ENCODE data around the gene CST1.
"Not testable (repeated sequence)": the region's sequence is repeated elsewhere in the genome, so short reads cannot be mapped to it uniquely, and the experiment has no call there.

CST1 gene

DNA sequence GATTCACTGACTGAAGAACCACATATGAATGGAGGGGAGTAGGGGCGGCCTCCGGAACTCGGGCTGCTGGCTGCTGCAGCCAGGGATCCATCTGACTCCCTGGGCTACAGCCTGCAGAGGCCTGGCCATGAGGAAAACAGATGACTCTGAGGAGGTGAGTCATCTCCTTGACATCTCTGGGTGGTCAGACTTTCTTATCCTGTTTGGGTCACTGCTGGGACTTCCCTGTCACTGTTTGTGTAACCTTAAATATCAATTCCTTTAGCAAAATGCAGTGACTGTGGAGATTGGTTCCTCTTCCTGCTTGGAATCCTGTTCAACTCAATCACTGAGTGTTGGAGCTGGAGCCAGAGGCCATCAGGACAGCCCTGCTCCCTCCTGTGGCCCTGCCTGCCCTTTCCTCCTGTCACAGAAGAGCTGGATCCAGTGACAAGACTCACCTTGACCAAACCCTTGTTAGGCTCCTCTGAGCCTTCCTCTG lies 4.4 kb upstream of the CST1 start:
- in situ Hi-C loops (cut with HindIII; ENCODE audit: low sequenced_read_pairs): not testable (repeated sequence)

DNA sequence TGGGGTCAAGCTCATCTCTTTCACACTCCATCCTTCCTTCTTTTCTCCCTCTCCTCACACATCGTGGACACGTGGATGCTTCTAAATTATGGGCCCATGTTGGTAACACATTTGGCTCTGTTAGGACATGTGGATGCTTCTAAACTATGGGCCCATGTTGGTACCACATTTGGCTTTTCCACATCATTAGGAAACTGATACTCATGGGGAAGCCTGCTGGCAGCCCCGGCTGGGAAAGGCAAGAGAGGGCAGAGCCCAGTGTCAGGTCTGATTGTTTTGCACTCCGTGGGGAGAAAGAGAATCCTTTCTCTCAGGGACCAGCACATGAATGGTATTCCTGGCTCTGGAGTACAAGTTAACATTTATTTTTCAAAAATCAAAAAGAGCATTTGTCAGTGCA lies 4.0 kb upstream of the CST1 start:
- in situ Hi-C loops (cut with HindIII; ENCODE audit: low sequenced_read_pairs): no loop called here

DNA sequence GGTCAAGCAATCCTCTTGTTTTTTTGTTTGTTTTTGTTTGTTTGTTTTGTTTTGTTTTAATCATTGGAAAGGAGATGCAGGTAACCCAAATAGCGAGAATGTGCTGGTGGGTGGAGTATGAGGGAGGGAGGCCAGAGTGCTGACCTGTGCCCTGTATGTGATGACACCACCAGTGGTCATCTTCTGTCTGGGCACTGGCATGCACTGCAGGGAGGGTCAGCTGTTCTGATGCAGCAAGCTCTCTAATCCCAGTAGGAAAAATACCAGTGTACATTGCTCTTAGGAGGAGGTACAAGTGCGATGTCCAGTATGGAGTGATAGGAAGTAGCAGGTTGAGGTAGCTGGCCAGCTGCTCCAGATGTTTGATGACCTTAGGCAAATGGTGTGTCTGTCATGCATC lies 2.9 kb upstream of the CST1 start:
- in situ Hi-C loops (cut with HindIII; ENCODE audit: low sequenced_read_pairs): no loop called here

DNA sequence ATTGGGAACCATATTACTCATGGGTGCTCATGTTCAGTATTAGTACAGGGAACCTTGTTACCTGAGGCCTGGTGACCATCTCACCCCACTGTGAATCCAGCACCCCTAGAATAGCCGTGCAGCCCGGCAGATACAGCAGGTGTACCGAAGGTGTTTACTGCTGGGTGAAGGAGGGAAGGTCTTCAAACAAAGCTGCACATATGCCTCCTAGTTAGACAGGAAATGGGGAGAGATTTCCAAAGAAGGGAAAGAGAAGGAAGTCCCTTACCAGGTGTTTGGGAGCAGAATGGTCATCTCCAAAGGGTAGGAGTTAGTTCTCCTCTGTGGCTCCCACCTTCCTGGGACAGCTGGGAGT lies 2.4 kb upstream of the CST1 start:
- in situ Hi-C loops (cut with HindIII; ENCODE audit: low sequenced_read_pairs): no loop called here

DNA sequence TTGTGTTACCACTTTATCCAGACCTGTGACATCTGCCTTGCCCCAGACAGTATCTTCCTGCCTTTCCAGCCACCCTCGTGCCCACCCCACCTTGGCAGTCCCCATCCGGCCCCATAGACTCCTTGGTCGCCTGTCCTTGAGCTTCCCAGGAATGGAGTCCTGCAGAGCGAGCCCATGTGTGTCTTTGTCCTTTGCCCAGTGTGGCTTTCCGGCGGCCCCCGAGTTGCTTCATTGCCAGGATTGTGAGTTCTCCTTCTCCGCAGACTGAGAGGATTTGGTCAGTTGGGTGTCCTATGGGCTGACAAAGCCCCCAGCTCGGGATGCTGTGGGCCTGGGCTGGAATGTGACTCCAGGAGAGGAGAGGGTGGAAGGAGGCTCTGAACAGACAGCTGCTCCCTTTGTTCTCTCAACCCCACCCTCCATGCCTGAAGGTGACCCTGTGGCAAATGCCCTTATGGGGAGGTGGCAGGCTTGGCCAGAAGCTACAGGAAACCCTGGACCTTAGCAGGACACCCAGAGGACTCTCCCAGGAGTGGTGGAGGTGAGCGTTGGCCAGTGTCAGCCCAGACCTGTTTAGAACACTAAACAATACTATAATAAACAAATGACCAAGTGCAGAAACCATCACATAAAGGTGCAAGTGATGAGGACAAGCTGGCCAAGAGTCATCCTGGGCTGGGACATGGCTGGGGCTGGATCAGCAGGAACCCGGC lies 1.9 kb upstream of the CST1 start:
- in situ Hi-C loops (cut with HindIII; ENCODE audit: low sequenced_read_pairs): no loop called here

DNA sequence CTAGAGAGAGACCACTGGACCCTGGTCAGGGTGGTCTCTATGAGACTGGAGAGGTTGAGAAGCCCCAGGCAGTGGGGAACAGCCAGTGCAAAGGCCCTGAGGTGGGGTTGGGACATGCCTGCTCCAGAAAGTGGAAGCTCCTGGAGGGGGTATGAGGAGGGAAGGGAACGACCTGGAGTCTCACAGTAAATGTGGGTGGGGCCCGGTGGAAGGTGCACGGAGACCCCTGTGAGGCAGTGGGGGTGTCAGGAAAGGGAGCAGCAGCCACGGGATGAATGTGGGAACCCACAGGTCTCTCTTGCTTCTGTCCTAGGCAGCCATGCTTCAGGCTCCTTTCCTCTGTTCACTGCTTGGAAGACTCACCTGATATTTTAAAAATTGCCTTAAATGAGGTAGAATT lies 1.3 kb upstream of the CST1 start:
- in situ Hi-C loops (cut with HindIII; ENCODE audit: low sequenced_read_pairs): no loop called here

DNA sequence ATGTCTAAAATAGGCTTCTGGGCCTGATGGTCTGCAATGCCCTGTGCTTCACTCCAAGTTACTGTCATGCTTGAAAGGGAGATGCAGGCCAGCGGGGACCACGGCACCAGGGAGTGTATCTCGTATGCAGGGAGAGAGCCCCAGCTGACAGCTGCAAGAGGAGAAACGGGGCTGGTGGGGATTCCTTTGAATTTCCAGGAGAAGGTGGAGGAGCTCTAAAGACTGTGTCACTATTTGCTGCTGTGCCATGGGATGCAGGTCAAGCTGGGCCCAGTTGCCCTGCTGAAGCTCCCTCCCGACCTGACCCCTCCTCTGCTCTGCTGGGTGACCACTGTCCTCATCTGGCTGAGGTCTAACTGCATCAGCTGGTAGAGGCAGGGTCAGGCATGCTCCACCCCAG lies 989 bp downstream of the CST1 start:
- in situ Hi-C loops (cut with HindIII; ENCODE audit: low sequenced_read_pairs): no loop called here

DNA sequence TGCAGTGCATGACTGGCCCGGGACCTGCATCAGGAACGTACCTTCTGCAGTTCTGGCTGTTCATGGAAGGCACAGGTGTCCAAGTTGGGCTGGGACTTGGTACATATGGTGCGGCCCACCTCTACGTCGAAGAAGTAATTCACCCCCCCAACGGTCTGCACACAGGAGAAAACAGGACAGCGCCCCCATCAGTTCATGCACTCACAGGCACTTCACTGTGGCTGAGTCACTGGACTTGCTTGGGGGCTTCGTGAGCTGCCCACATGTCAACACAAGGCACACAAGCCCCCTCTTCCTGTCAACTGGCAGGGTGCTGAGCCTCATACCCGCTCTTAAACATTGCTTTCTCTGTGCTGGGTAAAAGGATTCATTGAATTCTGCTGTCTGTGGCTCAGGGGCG lies 1.8 kb downstream of the CST1 start:
- in situ Hi-C loops (cut with HindIII; ENCODE audit: low sequenced_read_pairs): not testable (repeated sequence)

DNA sequence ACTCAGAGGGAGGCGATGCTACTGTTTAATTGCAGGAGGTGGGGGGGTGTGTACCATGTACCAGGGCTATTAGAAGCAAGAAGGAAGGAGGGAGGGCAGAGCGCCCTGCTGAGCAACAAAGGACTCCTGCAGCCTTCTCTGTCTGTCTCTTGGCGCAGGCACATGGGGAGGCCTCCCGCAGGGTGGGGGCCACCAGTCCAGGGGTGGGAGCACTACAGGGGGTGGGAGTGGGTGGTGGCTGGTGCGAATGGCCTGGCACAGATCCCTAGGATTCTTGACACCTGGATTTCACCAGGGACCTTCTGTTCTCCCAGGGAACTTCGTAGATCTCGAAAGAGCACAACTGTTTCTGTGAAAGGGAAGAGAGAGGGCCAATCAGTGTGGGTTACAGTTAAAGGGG lies 3.2 kb downstream of the CST1 start:
- in situ Hi-C loops (cut with HindIII; ENCODE audit: low sequenced_read_pairs): not testable (repeated sequence)

DNA sequence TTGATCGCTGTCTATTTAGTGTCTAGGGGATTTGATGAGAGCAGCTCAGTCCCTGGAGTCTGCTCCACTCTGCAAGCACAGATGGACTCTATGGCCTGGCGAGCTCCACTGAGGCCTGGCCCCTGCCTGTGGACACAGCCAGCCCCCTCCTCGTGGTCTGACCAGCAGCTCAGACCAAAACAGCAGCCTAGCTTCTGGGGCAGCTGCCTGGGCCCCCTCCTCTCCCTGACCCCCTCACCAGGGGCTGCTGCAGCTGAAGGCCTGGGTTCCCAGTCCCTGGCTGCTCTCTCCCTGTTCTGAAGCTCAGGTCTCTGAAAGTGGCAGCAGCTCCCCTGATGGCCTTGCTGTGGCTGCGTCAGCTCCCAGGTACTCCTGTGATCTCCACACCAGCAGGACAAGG lies 3.6 kb downstream of the CST1 start:
- in situ Hi-C loops (cut with HindIII; ENCODE audit: low sequenced_read_pairs): not testable (repeated sequence)

DNA sequence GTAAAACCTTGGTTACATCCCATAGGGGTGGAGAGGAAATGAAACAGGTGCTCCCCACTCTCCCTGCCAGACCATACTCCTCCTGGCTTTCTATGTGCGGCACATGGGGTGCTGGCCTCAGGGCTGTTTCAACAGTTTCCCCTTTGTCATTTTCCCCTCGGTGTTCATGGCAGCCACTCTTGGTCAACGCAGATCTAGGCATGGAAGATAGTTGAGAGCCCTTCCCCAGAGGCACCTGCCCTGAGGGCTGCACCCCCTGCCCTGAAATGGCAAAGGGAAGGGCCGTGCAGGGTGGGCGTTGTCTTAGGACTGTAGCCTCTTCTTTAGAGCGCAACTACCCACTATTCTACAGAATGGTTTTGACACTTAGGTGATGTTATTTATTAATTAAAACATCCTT lies 4.4 kb downstream of the CST1 start:
- in situ Hi-C loops (cut with HindIII; ENCODE audit: low sequenced_read_pairs): no loop called here

DNA sequence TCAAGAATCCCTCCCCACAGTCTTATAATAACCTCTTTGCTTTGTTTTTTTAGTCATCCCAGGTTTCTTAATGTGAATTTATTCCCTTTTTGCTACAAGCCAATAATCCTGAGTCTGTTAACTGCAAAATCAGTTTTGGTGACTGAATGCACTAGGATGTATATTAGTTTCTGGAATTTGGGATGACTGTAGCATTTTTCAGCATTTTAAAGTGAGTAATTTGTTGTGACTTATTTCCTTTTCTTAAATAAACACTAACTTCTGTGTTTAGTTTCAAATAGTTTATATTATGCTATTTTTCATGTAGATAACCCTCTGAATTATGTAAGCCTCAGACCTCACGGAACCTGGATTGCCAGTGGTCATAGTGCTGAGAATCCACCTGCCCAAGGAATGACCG lies 5.5 kb downstream of the CST1 start:
- in situ Hi-C loops (cut with HindIII; ENCODE audit: low sequenced_read_pairs): no loop called here

DNA sequence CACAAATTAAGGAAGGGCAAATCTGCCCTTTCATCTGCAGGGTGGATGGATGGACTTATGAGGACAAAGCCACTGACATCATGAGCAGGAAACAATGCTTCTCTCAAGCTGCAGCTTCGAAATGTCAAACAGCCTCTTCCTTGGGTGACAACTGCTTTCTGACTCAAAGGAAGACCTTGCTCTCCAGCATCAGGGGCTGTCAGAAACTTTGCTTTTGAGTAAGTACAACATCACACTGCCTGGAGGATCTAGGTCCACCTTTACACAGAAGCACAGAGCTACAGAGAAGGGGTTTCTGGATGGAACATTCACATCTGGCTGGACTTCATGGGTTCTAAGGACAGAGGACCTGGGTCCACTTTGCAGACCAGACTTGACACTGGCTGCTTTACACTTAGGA lies 5.9 kb downstream of the CST1 start:
- in situ Hi-C loops (cut with HindIII; ENCODE audit: low sequenced_read_pairs): no loop called here

DNA sequence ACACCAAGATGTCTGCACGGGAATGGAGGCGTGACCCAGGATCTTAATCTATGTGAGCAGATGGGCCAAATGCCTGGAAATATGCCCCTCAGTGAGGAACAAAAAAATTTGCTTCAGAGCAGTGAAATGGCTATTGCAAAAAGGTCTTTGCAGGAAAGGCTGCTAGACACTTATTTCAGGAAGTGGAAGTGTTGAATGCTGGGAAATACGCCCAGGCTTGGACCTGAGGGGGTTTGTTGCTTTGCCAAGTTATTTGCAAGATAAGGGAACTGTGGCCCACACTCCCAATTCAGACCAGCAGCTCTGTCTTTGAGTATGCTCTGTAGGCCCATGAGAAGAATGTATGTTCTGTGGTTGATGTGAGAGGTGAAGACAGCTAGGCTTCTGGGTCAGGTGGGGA lies 15.3 kb downstream of the CST1 start:
- in situ Hi-C loops (cut with HindIII; ENCODE audit: low sequenced_read_pairs): not testable (repeated sequence)

DNA sequence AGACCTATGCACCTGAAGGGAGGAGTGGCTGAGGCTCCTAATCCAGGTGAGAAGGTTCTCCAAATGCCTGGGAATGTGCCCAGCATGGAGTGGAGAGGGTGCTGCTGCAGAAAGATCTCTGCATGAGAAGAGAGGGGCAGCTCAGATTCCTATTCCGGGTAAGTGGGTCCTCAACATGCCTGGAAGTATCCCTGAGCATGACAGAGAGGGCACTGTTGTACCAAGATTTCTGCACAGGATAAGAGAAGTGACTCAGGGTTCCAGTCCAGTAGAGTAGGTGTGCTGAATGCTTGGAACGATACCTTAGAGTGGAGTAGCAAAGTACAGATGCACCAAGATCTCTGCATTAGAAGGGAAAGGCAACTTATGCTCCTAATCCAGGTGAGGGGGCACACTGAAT lies 15.8 kb downstream of the CST1 start:
- in situ Hi-C loops (cut with HindIII; ENCODE audit: low sequenced_read_pairs): not testable (repeated sequence)

DNA sequence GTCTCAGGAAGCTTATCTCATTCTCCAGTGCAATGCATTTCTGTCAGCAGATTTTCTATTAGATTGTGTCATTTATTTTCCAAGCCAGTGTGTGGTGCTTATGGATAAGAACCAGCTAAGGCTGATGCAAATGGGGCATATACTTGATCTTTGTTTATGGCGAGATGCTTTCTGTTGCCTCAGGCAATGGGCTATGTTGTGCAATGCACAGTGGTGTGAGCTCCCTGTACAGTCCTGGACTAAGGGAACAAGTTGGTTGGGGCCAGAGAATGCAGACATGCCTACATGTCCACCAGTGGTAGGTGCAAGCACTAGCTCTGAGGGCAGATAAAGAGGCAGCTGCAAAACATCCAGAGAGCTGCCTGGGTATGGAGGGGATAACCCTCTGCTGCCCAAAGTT lies 16.3 kb downstream of the CST1 start:
- in situ Hi-C loops (cut with HindIII; ENCODE audit: low sequenced_read_pairs): not testable (repeated sequence)

DNA sequence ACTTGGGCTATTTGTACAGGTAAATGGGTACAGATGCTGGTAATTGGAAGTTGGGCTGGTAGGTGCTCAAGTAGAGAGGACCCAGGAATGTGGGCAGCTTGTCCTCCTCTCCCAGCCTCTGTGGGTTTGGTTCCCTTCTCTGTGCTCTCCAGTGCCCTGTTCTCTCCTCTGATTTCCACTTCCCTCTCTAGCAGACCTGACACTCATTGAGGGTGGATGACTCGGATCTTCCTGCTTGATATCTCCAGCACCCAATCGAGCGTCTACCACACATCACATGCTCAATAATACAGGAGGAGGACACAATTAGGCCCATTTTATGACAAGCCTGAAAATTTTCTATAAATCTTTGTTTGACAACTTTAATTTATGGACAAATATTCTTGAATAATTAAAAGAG lies 23.7 kb downstream of the CST1 start:
- in situ Hi-C loops (cut with HindIII; ENCODE audit: low sequenced_read_pairs): no loop called here

DNA sequence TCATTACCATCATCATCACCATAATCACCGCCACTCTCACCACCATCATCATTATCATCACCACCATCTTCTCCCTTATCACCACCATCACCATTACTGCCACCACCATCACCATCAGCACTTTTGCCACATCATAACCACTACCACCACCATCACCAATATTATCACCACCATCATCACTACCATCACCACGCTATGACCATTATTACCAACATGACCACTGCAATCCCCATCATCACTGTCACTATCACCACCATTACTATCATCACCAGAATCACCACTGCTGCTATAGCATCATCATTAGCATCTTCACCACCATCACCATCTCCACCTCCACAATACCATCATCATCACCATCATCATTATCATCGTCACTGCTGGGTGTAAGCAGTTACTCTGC lies 25.6 kb downstream of the CST1 start:
- in situ Hi-C loops (cut with HindIII; ENCODE audit: low sequenced_read_pairs): no loop called here

DNA sequence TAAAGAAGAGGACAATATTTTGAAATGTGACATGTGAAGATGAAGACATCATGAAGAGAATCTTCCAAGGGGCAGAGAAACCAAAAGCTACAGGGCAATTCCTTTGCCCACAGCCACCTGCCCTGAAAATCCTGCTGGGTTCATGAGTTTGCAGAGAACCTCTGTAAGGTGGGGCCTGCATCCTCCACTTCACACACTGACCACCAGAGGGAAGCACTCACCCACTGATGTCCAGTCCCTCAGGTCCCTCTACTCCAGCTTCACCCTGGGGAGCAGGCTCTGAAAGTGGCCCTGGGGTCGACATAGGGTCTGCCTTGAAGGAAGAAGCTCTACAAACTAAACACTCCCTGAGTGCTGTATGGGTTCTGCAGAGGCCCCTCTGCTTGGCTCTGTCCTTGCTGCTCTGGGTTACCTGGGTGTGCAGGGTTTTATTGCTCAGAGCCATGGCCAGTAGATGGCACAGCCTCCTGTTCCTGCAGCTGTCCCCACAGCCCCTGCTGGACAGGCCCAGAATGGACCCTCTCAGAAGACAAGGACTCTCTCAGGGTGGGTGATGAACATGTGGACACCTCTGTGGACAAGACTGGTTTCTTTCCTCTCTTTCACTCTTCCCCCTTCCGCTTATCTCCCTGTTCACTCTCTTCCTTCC lies 27.0 kb downstream of the CST1 start:
- in situ Hi-C loops (cut with HindIII; ENCODE audit: low sequenced_read_pairs): not testable (repeated sequence)

DNA sequence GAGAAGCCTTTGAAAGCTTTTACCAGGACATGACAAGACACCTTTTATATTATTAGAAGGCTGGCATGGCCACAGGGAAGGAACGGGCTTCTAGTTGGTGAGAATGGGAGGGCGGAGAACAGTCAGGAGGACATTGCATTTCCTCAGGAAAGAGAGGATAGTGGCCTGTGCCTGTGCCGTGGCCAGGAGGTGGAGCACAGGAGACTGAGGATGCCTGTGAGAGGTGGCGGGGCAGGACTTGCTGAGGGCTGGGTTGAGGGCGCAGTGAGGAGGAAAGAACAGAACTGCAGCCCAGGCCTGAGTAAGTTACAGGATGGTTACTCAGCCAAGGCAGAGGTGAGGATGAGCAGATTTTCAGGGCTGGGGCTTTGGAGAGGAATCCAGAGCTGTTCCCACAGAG lies 27.9 kb downstream of the CST1 start:
- in situ Hi-C loops (cut with HindIII; ENCODE audit: low sequenced_read_pairs): not testable (repeated sequence)

DNA sequence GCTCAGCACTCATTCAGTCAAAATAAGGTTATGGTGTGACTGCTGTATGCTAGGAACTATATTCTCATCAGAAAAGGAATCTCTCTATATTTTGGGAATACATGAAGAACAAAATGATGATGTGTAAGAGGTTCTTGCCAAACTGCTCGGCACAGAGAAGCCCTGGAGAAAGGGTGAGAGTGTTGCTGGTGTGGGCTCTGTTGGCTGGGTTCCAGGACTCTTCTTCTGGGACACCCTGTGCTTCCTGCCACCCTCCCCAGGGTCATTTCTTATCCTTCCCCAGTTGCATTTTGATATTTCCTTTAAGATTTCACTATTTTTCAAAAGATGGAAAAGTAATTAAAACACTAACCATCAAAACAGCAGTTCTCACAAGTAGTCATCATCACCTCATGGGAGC lies 28.8 kb downstream of the CST1 start:
- in situ Hi-C loops (cut with HindIII; ENCODE audit: low sequenced_read_pairs): no loop called here

DNA sequence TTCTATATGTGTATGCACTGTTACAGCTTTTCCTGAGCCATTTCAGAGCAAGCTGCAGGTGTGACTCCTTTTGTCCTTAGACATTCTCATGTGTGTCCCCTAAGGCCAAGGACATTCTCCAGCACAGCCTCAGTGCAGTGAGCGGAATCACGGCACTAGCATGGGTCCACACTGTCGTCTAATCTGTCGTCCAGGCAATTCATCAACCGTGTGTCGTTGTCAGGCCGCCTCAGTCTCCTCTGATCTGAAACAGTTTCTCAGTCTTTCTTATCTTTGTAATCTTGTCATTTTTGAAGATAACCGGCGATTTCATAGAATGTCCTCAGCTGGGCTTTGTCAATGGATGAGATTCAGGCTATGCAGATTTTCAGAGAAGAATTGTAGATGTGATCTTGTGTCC lies 31.4 kb downstream of the CST1 start:
- in situ Hi-C loops (cut with HindIII; ENCODE audit: low sequenced_read_pairs): not testable (repeated sequence)

DNA sequence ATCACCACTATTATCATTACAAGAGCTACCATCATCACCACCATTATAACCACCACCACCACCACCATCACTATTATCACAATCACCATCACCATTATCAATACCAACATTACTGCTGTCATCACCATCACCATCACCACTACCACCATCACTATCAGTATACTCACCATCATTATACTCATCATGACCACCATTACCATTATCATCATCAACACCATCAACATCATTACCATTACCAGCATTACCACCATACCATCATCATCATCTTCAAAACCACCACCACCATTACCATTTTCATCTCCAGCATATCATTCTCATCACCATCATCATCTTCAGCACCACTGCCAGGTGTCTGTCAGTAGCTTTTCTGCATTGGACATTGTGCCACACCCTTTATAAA lies 39.0 kb downstream of the CST1 start:
- in situ Hi-C loops (cut with HindIII; ENCODE audit: low sequenced_read_pairs): not testable (repeated sequence)
